Activated CD4-positive, alpha-beta T cell treated with anti-CD3 and anti-CD28 coated beads for 24 hours (primary cell): ENCODE measurements around the gene ATIC.

Experiments used
- DNase-seq, 2 donors: peaks; one replicate each; pipeline ENCODE4 v3.0.0-alpha.2; 2020; ENCODE audit warnings: low read depth in 2 of 2

The ATIC gene

DNA sequence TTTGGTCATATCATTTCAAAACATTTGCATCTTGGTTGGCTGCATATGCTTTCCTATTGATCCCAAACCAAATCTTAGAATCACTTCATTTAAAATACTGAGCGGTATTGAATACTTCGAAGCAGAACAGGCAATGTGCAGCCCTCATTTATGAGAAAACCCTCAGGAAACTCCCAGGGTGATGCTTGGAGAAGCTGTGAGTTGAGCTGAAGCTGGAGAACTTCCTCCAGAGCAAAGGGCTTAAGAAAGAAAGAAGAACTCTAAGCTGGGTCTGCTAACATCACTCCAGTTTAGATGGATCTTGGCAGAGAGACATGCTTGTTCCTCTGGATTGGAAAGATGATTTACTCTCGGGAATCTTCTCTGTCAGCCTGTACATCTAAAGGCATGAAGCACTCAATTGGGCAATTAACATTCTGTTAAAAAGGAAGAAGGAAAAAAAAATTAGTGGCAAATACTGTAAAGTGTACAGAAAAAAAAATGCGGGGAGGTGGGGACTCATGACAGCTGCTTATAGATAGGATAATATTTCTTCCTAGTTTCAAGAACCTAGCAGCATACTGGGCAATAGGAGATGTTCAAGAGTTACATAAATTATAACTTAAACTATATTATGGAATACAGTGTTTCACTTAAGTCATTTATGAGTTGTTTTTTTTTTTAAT lies 49.5 kb downstream of the ATIC start:
- DNase-seq: no peak

DNA sequence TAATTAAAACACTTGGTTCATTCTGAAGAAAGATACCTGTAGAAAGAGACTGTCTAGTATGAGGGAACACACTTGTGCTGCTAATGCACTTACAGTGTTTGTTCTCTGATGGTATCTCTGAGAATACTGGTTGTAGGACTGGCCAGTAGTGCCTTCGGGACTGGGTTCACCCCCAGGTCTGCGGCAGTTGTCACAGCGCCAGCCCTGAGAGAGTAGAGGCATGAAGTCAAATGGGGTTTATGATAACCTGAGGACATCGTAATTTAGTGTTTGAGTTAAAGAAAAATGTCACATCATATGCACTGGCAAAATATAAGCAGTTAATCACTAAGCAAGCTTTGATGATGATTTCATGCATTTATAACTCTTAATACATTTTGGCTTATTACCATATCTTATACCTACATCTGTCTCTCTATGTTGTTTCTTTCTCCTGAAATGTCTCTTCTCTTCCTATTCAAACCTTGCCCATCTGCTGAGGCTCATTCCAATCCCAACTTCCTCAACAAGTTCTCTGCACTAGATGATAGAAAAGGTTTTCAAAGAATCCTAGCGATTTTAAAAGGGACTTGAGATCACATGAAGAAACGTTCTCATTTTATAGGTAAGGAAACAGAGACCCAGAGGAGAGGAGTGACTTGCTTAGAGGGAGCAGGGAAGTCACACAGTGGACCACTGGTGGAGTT lies 50.2 kb downstream of the ATIC start:
- no peak for DNase-seq

DNA sequence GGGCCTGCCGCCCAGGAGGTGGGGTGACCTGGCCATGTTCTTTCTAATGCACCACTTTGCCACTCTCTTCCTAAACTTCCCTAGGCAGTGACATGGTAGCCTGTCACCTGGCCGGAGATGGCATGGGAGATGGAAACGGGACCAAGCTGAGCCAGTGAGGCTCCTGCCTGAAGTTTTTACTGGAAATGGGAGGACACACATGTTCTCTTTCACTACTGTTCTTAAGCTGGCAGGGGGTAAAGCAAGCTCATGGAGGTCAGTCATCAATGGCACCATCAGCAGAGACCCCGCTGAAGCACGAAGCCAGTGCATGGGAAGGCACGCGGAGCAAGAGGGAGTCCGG lies 50.7 kb downstream of the ATIC start:
- DNase-seq: no peak

DNA sequence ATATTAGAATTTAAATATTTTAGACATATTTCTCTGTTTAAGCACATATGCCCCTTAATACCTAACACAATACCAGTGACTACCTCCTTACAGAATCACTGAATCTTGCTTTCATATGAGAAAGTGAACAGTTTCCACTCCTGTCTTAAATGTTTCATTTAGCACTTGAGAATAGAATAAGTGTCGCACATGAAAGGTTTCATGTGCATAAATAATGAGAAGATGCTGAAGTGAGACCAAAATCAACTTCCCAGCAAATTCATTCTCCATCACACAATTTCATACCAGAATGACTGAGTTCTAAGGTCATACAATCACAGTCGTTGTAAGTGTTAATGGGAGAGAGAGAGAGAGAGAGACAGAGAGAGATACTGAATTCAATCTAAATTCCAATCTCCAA lies 51.2 kb downstream of the ATIC start:
- DNase-seq: no peak

DNA sequence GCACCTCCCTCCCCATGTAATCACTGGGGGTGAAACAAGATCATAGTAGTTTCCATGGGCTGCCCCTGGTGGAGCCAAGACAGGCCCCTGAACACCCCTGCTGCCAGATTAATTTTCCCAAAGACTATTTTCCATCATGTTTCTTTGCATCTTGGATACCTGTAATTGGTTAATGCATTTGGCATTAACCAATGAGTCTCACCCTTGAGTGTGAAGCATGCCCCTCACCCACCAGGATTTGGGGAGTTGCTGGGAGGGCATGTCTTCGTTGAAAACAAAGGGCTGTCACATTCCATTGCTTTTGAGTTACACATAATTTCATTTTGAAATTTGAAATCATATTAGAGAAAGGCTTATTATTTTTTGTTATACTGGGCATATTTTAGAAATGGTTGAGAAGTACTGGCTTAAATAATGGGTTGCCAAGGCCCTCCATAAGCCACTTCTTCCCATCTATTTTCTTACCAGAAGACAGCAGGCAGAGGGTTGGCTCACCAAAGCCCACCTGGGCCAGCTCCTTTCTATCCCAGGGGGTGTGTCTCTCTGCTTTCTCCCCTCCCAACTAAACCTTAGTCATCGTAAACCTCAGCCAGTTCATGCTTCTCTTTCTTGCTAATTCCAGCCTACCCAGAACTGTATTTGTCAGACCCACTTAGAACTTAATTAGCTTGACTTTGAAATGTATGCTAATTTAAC lies 51.8 kb downstream of the ATIC start:
- DNase-seq: no peak

DNA sequence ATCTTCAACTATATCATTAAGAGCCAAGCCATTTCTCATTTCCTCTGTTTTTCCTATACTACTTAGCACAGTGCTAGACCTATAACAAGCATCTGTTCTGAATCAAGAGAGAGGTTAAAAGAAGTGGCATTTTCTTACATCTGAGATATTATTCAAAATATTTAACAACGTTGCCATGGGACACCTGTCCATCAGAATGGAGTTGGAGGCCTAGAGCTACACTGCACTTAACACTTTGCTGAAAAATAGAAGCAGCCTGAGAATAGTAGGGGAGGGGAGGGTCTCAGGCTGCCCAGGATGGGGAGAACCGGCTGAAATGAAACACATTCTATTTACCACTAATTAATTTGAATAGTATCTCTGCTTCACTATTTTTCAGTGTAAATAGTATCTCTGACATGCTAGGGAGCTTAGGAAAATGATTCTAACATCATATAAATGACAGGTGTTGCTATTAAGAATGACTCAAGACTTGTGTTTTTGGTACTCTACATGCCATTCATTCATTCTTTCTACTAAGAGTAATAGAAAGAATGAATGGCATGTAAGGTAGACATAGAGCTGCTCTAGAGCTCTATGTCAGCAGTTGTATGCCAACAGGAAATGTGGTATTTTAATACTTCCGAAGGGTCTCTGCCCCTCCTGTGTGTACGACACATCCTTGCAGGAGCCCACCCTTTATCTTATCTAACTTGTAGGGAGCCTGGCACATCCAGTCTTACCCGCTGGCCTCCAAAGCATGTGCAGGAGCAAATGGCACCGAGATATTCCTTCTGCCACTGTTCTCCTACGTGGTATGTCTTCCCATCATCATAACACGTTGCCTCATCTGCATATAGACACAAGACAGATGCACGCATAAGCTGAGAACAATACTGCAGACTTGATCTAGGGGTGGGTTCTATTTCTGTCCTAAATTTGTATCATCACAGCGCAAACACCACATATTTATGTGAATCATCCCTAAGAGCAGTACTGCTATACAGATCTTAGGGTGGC lies 52.6 kb downstream of the ATIC start:
- DNase-seq: no peak

DNA sequence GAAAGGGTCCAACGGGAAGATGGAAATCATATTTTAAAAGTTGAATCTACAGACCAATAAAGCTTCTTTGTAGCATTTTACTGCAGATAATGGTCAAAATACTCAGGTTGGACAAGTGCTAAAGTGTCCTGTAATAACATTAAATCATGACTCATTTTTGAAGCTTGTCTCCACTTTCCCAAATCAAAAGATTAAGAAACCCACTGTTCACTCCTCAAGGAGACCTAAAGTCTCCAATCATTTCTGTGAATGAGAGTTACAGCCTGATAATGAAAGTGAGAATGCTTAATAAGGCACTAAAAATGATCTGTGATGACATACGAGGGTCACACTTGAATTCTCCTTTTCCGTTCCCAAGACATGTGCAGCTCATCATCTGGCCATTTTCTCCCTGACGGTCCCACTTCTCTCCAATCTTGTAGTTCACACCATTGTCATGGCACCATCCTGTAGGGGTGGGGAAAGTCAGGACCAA lies 53.4 kb downstream of the ATIC start:
- no peak for DNase-seq

DNA sequence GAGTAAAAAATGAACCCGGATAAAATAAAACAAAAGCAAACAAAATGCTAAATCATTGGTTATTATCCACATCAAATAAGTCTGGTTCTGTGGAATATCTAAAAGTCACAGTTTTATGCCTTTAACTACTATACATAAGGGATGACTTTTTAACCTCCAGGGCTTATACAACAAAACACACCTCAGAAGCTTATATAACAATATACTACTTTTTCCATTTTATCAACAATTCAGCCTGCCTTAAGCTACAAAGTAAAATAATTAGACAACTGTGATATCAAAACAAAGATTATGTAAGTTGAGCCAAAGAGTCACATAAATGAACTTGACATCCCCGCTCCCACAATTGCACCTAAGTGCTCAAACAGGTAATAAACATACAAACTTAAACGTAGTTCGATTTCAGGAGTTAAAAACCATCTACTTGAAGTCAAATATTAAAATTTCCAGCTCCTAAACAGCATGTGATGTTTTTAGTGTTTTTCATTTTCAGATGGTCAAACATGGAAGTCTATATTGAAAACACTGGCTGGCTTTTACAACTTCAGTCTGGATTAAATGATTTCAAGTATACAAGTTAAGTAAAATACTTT lies 54.7 kb downstream of the ATIC start:
- no peak for DNase-seq

DNA sequence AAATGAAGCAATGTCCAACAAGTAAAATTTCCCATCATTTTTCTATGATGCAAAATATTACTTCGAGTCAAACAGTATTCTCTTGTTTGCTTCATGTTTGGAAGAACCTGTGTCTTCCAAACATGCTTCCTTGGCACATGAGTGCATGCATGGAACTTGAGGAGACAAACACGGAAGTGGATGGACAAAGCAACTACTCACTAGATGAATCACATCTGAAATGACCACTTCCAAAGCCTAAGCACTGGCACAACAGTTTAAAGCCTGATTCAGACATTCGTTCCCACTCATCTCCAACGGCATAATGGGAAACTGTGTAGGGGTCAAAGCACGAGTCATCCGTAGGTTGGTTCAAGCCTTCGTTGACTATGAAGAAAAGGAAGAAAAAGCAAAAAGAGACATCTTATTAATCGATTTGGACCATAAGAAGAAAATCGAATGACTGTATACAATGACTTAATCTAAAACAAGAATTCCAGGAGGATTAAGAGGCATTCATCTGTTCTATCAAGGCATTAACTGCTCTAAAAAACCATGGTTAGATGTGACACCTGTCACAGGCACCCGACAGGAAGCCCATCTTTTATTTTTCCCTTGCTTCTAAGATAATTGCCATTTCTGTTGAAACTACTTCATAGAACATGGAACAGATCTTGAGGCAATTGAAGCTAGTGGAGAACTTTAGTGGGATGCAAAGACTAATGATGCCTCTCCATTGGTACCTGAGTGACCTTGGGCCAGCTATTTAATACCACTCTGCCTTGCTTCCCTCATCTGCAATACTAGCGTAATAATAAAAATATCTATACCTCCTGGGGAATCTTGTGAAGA lies 56.0 kb downstream of the ATIC start:
- no peak for DNase-seq

DNA sequence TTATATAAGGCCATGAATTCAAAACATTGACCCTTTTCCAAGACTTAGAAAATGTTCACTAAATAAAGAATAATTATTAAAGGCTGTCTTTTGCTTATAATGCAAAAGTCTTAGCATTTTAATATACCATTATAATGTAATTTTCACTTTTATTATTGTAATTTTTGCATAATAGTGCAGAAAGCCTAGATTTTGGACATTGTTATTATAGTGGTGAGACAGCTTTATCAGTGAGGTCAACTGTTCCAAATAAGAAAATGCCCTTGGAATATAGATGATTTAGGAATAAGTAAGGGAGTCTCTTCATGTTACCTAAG lies 56.6 kb downstream of the ATIC start:
- DNase-seq: no peak

DNA sequence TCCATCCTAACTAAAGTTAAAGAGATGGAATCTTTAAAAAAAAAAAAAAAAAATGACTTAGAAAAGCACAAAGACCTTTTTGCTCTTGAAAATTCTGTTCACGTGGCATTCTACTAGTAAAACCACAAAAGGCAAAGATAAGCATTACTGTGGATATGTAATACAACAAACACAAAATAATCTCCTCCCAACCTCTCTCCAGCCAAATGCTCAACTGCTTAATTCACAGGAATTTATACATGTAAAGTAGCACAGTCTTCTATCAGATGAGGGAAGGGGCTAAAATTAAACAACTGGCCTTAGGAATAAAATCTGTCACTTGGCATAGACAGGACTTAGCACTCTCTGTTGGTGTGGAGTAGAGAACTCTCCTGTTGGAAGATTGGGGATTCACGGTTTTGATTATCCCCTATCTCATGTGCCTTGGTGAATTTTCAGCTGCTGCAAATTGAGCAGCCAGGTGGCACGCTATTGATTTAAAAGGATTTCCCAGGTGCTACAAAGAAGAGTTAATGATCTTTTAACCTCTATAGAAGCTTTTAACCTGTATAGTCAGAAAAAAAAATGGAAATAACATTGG lies 57.4 kb downstream of the ATIC start:
- no peak for DNase-seq

DNA sequence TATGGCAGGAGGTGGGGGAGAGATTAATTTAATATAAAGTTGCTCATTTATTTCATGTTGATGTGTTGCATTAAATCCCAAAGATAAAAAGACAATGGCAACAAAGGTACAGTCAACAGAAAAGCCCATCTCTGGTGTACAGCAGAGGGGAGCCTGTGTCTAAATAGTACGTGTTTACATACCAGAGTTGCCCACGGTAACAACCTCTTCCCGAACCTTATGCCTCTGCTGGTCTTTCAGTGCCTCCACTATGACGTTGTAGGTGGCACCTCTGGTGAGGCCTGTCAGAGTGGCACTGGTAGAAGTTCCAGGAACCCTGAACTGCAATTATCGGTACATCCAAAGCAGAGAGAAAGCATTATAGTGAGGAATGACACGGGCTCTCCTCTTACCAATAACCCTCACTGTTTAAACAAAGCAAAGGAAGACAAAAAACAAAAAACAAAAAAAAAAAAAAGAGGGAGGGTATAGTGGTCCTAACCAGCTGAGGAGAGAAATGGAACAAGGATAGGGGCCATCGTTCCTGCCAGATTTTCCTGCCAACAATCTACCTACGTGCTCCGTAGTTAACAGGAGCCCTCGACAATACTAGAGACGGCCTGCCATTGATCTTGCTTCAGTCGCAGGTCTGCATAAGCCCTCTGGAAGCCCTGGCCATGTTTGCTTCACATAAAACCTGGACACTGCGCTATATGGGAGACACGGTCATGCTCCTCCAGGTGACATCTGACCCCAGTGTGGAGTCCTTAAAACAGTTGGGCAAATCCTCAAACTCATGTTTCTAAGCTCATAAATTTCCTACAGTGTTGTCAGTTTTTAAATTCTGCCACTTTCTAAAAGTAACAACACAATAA lies 58.5 kb downstream of the ATIC start:
- no peak for DNase-seq

DNA sequence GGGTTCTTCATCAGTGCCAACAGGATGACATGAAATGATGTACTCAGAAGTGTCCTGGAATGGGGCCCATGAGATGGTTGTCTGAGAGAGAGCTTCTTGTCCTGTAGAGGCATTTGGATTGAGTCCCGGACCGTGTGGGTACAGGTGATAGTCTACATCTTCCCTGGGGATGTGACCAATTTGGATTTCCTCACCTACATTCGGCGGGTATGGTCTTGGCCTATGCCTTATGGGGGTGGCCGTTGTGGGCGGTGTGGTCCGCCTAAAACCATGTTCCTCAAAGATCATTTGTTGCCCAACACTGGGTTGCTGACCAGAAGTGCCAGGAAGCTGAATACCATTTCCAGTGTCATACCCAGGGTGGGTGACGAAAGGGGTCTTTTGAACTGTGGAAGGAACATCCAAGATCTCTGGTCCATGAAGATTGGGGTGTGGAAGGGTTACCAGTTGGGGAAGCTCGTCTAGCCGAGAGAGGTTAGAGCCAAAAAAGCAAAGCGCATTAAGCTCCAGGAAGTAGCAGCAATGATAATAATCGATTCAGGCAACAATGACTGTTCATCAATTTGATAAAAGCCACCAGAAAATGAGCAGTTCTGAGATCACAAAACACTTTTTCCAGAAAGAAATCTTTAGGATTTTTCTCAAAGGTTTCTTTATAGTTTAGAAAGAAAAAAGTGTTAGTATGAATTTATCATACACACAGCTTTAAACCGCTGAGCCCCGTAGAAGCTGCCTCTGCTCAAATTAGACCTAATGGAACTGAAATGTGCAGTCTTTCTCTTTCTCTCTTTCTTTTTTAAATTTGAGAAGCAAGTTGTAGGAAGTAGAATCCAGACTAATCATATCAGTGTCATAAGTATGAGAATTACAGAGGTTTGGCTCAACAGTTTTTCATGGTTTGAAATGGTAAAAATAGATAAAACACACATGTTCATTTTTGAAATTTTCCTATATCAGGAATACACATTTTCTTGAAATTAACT lies 60.3 kb downstream of the ATIC start:
- DNase-seq: no peak

DNA sequence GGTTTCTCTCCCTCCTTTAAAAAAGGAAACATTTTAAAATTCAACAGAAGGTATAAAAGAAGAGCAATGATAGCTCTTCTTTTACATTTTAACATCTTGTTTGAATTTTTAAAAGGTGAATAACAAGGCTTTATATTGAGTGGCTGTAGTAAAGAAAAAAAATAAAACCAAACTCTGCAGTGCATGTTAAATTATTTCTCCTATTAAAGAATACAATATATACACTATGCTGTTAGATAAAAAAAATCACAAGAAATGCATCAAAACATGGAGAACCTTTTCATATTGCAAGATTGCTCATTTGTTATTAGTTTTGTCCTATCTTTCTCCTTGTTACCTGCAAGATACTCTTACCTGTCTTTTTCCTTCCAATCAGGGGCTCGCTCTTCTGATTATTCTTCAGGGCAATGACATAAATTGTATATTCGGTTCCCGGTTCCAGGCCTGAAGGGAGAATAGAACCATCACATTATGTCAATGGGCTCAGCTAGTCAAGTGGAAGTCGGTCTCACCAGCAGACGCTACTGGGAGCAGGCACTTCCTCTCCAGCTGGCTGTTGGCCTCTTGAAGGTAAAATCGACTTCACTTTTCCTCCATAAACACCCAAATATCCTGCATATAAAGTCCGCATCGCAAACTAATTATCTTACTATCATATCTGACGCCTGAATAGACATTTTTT lies 61.2 kb downstream of the ATIC start:
- DNase-seq: no peak

DNA sequence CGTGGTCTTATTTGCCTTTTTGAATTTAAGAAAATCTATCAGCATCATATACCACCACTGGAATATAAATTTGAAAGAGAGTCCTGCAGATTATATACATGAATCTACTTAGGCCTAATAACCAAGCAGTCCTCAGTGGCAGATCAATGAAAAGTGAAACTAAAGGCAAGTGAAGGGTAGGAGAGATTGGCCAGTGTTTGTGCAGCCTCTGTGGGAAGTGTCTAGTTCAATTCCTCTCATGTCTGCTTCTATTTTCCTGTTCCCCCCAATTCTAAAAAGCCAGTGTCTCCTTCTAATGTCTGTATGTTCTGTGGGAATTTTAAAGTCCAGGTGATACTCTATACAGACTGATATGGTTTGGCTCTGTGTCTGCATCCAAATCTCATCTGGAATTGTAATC lies 62.1 kb downstream of the ATIC start:
- DNase-seq: no peak

DNA sequence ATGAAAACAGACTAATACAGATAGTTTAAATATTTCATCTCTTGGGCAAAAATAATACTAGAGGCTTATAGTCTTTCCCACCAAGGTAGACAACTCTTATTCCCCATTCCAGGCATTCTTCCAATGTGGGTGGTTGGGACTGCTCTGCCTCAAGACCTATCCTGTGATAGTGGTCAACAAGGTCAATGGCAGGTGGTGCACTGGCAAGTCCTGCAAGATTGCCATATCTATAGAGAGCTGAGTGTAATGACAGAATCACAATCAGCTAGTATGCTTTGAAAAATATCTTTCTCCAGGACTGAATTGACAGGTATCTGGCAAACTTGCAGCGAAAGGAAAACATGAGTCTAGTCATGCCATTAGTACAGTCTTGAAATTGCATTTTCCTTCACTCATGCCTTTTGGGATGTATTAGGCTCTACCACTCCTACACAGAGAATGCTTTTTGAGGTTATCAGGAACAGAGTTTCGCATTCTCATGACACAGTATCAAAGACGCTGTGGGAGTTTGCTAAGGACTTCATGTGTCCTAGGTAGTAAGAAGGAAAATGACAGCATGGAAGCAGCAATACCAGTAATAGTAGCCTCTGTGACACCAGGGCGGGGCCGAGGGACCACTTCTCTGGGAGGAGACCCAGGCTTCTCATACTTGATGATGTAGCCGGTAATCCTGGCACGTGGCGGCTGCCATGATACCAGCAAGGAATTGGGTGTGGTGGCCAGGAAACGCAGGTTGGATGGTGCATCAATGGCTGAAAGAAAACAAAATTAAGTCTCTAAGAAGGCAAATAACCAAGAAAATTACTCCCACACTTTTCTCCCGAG lies 63.0 kb downstream of the ATIC start:
- DNase-seq: no peak

DNA sequence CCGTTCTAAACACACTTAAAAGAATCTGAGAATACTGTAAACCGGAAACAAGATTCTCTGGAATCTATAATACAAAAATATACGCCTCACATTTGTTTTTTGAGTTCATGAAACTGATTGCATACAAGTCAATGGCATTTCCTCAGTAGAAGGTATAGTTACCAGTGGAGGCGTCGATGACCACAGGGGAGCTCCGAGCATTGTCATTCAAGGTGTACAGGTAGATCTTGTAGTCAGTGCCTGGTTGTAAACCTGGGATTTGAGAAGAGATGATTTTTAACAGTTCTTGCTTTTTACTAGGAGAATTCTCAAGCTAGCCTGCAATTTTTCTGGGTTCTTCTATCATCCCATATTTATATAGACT lies 63.6 kb downstream of the ATIC start:
- no peak for DNase-seq
